ENCODE measurements around the gene ETV1.

DNA sequence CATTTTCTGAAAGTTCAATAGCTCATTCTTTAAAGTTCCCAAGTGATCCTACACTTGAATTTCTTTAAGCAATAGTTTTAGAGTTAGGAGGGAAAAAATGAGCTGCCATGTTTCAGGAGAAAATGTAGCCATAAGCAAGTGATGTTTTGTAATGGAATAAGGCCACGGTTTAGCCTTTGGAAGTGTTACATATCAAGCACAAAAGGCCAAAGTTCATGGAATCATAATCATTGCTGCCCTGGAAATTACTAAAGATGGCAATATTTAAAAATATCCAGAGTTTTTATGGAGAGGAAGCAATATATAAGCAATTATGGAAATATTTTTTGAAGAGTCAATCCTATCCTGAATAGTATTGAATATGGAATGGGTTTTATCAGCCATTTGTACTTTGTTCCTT is 68.4 kb downstream of the ETV1 start:
- TF ChIP-seq, protein P1, sequence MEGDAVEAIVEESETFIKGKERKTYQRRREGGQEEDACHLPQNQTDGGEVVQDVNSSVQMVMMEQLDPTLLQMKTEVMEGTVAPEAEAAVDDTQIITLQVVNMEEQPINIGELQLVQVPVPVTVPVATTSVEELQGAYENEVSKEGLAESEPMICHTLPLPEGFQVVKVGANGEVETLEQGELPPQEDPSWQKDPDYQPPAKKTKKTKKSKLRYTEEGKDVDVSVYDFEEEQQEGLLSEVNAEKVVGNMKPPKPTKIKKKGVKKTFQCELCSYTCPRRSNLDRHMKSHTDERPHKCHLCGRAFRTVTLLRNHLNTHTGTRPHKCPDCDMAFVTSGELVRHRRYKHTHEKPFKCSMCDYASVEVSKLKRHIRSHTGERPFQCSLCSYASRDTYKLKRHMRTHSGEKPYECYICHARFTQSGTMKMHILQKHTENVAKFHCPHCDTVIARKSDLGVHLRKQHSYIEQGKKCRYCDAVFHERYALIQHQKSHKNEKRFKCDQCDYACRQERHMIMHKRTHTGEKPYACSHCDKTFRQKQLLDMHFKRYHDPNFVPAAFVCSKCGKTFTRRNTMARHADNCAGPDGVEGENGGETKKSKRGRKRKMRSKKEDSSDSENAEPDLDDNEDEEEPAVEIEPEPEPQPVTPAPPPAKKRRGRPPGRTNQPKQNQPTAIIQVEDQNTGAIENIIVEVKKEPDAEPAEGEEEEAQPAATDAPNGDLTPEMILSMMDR (IDR thresholded peaks at IDR 0.05; ENCODE audit: low read depth, low read length), result no peak
- TF ChIP-seq POLR2A (IDR thresholded peaks at IDR 0.05; ENCODE audit: extremely low read depth, insufficient read length) (no peak), MYC (IDR thresholded peaks at IDR 0.05; ENCODE audit: low read depth, low read length) (no peak)
- TF ChIP-seq, protein P2, sequence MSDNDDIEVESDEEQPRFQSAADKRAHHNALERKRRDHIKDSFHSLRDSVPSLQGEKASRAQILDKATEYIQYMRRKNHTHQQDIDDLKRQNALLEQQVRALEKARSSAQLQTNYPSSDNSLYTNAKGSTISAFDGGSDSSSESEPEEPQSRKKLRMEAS (IDR thresholded peaks at IDR 0.05; ENCODE audit: low read depth, low read length), result no peak

Data from NB4 (cell line).